GM20431 (cell line): ENCODE results near the gene VPS4A.

Source experiments
- in situ Hi-C: fragments of 300-500 bp; cut with MseI, MboI; formaldehyde crosslinking; loops from one replicate; pipeline ENCODE4 v1.15.0; 2020; ENCODE audit warnings: low sequenced_read_pairs; ENCODE audit not compliant: unreplicated experiment

VPS4A gene

DNA sequence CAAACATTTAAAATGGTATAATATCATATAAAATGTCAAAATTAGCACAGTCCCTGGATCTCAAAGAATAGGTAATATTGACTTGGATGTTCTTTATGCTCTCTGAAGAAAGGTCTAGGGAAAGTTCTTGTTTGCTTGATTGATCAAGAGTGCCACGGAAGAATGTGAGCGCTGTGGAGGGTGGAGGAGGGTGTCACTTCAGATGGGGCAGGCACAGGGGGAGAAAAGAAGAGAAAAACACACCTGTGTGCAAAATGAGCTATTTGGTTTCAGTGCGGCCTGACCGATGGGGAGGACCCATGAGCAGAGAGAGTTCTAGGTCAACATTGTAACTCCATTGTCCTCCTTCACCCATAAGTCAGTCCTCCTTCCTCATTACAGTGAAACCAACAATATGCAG is 8.8 kb upstream of the VPS4A start:
- in situ Hi-C loops: no loop called here

DNA sequence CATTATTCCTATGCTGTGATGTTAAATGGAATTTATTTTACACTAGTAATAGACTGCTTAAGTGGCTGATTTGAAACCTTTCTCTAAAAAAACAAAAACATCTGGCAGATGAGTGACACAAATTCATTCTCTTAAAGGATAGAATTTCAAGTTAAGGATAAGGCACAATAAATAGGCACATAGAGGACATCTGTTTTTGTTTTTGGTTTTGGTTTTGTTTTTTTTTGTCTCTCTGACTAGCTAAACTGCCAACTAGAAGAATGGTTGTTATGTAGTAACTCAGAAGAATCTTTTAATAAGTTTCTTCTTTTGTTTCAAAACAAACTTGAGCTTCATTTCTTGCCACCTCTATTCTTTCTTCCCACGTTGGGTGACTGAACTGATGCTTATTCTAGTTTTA is 5.1 kb upstream of the VPS4A start:
- in situ Hi-C loops: no loop called here

DNA sequence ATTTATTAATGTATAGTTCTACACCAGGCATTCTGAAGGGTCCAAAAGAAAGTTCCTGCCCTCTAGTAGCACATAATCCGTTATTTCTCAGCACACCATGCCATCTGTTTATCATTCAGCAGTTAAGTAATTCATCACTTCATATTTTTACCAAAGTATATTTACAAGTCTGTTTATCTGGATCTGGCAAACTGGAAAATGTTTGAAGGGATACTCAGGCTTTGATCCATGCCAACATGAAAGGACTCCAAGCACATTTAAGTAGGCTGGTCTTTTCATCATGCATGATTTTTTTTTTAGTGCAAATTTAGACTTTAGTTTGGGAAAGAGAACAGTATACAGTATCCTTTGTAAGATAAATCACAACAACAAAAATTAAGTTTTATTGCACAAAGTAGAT is 4.1 kb upstream of the VPS4A start:
- in situ Hi-C loops: no loop called here

DNA sequence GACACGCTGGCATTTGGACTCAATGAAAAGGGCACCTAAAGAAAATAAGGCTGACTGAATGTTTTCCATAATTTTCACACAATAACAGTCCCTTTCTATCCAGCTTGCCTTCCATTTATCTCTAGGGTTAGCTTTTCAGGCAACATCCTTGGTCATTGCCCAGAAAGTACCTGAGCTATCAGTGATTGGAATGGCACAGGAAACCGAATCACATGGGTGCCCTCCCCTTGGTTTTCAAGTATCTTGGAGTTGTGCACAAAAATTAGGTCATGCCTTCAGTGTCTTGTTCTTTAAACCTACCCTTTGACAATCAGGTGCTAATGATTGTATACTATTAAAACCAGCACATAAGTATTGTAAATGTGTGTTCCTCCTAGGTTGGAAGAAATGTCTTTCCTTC is 3.3 kb upstream of the VPS4A start:
- in situ Hi-C loops: no loop called here

DNA sequence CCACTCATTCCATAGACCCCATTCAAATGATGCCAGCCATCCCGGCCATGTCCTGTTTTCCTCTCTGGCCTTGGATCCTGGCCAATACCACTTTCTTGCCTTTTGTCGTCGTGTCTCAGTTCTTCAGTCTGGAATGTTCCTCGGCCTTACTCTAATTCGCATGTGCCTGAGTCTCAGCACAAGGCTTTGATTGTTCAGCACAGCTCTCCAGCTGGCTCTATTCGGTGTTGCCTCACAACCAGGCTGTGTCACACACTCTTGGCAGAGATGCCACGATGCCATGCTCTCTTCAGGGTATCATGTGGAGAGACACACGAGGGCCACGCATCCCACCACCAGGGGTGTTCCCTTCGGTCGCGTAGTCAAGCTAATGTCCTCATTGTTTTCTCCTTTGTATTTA is 1.8 kb upstream of the VPS4A start:
- in situ Hi-C loops: no loop called here

DNA sequence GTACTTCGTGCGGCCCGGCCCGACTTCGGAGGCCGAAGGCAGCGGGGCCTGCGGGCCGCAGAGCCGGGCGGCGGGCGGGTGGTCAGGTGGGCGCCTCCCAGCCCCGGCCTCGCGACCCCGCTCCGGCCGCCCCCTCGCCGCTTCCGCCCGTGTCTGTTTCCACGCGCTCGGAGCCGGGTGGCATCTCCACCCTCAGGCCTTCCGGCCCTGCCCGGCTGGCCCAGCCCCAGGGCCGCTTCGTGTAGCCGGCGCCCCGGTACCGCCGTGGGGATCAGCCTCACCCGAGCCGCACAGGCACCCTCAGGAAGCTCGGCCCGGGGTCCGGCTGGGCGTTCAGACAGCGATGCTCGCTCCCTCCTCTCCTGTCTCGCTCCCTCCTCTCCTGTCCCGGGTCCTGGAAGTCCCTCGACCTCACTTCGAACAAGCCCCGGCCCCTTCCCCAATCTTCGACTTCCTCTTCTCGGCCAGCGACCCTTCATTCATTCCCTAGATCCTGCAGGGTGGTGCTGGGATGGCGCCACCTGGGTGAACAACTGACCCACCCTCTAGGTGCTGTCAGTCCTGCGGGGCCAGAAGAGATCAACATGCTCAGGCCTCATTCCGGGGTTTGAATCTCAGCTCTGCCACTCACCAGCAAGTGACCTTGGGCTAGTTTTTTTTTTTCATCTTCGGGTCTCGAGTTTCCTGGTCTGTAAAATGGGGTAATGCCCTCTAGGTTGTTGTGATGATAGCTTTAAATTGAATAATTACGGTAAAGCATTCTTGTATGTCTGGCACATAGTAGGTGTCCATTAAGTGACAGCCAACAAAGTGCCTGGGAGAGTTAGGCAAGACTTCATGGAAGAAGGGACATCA is 610 bp downstream of the VPS4A start:
- in situ Hi-C loops: no loop called here

DNA sequence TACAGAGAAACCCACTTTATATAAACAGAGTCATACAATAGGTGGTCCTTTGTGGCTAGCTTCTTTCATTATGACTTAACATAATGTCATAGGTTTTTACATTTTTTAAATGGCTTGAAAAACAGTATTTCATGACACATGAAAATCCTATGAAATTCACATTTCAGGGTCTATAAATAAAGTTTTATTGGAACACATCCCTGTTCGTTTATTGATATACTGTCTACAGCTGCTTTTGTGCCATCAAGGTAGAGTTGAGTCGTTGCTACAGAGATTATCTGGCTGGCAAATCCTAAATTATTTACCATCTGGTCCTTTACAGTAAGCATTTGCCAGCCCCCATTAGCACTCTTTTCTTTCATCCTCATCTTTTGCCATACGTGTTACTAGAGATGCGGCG is 2.3 kb downstream of the VPS4A start:
- in situ Hi-C loops: no loop called here

DNA sequence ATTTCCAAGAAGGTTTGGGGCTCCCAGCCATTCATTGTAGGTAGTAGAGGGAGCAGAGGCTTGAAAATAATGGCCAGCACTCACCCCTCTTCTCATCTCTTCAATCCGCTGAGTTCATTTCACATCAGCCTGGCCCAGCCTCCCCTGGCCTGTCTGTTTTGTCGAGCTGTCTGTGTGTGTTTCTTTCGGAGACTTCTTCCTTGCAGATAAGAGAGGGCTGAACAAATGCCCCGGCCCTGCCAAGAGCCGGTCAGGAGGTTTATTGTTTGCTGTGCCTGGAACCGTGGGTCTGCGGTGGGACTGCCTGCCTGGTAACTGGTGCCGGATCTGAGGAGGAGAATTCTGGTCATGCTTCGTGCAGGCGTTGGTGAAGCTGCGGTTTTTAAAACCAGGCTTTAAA is 3.4 kb downstream of the VPS4A start:
- in situ Hi-C loops: no loop called here

DNA sequence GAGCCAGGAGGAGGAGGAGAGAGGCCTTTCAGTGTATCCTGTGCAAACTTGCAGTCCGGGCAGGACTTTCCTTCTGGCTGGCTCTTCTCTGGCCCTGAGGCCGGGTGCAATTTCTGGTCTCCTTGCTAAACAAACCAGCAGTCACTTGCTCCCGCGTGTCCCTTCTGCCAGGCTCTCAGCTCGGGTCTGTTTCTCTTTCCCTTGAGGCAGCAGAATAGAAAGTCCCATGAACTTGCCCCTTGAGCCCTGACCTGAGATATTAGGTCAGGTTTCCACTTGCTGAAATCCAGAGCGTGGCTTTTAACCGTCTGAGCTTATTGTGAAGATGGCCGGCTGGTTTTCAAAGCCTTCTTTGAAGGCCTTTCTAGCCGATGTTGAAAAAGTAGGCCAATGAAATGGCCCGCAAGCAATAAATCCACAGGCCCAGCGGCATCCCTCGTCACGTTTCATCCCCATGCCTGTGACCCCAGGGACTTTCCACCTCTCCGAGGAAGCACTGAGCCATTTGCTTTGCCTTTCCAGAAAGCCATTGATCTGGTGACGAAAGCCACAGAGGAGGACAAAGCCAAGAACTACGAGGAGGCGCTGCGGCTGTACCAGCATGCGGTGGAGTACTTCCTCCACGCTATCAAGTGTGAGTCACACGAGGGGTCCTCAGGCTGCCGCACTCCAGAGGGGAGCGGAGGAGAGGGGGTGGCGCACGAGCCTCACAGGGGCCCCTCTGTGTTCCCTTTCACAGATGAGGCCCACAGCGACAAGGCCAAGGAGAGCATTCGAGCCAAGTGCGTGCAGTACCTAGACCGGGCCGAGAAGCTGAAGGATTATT is 4.5 kb downstream of the VPS4A start:
- in situ Hi-C loops: no loop called here

DNA sequence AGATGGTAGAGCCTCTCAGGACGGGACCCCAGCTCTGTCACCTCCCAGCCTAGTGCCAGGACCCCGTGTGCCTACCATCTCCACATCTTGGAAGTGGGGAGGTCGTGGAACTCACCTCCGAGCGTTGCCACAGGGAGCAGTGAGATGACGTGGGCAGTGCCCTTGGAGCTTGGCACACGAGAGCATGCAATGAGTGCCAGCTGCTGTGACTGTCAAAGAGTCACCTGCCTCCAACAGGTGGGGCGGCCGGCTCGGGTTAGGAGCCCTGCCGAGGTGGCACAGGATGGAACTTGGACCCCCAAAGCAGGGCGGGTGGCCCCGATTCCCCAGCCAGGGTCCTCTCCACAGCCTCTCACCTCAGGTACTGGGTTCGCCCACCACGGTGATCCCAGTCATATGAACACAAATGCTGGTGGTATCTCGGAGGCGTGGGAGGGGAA is 5.5 kb downstream of the VPS4A start:
- in situ Hi-C loops: no loop called here

DNA sequence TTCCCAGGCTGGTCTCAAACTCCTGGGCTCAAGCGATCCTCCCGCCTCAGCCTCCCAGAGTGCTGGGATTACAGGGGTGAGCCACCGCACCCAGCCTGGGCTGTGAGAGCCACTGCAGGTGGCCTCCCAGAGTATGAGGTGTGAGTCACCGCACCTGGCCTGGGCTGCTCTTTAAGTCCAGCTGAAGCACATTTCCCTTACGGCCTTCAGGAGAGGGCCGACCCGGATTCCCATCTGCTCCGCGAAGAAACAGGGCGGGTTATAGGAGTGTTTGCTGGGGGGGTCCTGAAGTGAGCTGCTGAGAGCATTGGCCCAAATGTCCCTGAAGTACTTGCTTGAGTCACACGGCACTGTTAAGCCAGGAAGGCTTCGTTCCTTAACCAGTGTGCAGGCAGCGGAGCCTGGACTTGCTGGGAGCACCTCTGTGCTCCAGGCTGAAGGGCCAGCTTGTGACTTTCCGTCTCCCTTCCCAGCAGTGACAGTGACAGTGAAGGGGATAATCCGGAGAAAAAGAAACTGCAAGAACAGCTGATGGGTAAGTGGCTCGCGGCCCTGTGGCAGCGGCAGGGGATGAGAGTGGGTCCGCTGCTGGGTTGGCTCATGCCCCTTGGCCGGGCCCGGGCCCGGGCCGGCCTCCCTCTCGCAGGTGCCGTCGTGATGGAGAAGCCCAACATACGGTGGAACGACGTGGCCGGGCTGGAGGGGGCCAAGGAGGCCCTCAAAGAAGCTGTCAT is 7.2 kb downstream of the VPS4A start:
- in situ Hi-C loops: no loop called here

DNA sequence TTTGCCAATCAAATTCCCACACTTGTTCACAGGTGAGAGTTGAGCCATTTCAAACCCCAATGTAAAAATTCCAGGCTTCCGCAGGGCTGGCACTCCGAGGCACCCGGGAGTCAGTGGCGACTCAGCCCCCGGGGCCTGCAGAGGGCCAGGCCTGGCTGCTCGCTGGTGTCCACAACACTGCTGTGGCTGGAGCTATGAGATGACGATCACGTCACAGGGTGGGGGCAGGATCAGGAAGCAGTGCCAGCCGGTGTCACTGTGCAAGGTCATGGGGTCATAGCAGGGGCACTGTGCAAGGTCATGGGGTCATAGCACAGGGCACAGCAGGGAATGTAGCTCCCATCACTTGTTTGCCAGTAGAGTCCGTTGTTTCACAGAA is 7.8 kb downstream of the VPS4A start:
- in situ Hi-C loops: no loop called here

DNA sequence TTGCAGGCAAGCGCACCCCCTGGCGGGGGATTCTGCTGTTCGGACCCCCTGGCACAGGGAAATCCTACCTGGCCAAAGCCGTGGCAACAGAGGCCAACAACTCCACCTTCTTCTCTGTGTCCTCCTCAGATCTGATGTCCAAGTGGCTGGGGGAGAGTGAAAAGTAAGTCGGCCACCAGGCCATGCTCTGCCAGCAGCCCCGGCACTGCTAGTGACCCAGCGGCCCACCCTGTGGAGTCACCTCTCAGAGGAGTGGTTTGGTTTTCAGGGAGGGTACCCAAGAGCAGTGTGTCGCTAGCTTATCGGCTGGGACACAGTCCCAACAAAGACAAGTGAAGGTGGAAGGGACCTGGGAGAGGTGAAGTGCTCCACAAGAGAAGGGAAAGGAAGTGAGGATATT is 8.2 kb downstream of the VPS4A start:
- in situ Hi-C loops: no loop called here

DNA sequence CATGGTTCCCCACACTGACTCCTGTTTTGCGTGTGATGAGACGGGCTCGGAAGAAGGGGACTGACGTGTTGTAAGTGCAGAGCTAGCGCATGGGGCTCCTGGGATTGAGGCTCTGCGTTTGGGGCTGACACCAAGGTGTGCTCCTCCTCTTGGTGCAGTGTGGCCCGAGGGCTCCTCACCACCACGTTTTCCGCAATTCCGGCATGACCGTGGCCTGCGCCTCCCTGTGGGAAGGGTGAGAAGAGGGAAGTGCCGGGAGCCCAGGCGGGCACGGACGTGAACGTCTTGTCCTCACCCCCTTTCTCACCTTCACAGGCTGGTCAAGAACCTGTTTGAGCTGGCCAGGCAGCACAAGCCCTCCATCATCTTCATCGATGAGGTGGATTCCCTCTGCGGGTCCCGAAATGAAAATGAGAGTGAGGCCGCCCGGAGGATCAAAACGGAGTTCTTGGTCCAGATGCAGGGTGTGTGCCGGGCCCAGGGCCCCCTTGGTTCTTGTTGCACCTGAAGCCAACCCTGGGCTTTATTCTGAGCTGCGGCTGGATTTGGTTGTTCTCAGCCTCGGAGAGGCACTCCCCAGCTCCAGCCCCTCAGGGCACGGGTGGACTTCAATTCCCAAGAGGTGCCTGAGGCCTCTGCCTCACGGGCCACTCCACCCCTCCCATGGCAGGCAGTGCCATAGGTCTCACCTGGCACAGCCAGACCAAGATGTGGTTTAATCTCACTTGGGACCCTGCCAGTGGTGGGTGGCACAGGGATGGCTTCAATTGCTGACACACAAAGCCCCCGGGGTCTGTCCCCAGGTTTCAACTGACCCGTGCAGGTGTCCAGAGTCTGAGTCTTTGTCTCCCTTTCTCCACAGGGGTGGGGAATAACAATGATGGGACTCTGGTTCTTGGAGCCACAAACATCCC is 8.9 kb downstream of the VPS4A start:
- in situ Hi-C loops: no loop called here

DNA sequence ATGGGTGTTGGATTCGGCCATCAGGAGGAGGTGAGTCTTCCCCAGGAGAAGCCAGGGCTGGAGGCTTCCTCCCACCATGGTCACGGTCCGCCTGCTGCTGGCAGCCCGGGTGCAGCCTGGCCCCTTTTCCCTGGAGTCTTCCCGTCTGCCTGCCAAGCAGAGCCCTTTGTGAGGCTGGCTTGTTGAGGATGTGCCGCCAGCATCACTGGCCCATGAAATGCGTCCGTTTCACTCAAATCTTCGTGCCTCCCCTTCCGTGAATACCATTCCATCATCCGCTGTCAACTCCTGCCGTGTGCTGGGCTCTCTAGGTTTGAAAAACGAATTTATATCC is 9.6 kb downstream of the VPS4A start:
- in situ Hi-C loops: no loop called here

DNA sequence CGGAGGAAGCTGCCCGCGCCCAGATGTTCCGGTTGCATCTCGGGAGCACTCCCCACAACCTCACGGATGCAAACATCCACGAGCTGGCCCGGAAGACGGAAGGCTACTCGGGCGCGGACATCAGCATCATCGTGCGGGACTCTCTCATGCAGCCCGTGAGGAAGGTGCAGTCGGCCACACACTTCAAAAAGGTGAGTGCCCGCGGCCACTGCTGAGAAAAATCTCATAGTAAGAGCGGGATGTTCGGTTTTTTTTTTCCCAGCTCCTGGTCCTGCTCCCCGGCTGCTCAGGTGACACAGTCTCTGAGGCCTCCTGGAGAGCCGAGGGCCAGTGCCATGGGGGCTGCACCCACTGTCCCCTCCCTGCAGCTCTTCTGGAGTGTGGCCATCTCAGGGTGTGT is 9.9 kb downstream of the VPS4A start:
- in situ Hi-C loops: no loop called here

DNA sequence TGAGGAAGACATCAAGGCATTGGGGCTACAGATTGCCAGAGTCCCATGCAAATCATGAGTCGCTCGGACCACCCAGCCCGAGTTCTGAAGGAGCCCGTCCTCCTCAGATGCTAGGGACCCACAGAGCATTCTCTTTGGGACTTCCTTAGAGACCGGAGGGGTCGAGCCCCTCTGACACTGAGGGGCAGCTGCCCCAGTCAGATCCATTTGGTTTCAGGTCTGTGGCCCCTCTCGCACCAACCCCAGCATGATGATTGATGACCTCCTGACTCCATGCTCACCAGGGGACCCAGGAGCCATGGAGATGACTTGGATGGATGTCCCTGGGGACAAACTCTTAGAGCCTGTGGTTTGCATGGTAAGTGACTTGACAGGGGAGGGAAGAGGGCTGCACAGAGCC is 11.2 kb downstream of the VPS4A start:
- in situ Hi-C loops: no loop called here

DNA sequence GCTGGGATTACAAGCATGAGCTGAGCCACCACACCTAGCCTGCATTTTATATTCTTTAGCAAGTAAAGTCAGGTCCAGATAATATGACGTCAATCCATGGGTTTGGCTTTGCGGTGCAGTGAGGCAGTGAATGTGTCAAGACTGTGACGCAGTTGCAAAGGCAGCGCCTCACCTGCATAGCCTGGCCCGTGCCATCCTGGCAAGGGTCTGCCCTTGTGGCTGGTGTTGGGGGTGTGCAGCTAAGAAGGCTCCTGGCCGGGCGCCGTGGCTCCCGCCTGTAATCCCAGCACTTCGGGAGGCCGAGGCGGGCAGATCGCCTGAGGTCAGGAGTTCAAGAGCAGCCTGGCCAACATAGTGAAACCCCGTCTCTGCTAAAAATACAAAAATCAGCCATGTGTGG is 12.3 kb downstream of the VPS4A start:
- in situ Hi-C loops: no loop called here

DNA sequence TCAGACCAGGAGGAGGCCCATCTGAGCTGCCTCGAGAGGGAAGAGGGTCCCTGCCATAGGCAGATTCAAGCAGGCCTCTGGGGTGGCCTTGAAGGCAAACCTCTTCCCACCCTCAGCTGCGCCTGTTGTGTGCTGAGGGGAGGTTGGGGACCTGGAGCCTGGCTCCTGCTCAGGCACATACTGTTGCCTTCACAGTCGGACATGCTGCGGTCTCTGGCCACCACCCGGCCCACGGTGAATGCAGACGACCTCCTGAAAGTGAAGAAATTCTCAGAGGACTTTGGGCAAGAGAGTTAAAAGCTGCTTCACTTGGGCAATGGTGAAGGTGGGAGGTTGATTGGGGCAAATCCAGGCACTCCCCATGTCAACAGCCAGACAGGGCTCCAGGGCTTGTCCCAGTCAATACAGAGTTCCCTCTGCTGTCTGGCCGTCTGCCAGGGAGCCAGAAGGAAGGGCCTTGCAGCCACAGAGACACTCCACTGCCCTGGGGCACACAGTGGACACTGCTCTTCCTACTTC is 12.9 kb downstream of the VPS4A start:
- in situ Hi-C loops: no loop called here
